HG03571 (cell line): ENCODE measurements around the gene CD163L1.
"Not testable (repeated sequence)": the region's sequence is repeated elsewhere in the genome, so short reads cannot be mapped to it uniquely, and the experiment has no call there.

ENCODE experiments used
- ATAC-seq: cut with Tn5 transposase; IDR thresholded peaks from one replicate; pipeline ENCODE4 v1.9.1; 2021; ENCODE audit not compliant: unreplicated experiment

Gene CD163L1

DNA sequence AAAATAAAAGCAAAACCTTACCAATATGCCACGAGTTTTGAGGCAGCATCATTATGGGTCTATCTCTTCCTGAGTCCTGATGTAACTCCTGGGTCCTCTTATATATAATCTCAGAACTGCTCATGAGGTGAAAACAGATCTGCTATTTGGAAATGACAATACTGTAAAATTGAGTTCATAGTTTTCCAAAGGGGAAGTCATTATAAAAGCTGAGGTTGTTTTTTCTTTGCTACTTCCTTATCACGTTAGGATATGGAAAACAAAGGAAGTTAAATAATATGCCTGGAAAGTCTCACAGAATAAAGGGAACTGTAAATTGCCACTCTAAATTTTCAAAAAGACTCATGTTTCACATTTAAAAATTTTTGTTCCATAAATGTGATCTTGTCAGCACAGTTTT is at the start of gene CD163L1:
CD163L1 (minus strand) TSS at position 78 of the 400 bp plus-strand sequence; CDS start at position 52, 26 bp downstream.
- ATAC-seq = no peak

DNA sequence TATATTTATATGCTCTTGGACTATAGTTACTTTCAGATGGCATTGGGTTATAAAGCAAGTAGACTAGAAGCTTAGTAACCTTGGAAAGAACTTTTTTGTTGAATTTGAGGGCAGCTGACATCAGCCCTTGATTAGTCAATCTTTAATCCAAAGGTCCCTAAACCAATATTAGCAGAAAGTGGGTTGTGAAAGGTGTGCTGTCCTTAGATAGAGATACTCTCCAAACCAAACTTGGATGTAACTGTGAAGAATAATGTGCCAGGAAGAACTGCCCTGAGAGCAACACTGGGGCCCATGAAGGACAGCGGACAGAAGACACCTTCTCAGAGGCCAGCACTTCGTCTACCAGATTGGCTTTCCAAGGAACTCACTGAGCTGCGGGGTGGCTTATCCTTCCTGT is 49.1 kb upstream of the CD163L1 start:
- ATAC-seq = no peak

DNA sequence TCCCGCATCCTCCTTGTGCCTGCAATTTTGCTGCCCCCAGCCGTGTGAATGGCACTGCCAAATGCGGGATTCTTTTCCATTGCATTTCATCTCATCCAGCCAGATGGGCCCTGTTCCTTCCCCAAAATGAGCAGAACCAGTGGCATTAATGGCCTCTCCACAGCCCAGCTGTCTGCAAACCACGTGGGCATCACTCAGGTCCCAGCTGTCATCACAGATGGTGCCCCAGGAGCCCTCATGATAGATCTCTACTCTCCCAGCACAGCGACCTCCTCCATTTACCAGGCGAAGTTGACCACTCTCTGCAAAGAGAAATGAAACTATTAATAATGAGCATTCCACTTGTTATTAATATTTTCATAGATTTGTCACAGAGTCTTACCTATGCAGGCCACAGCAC is 42.6 kb upstream of the CD163L1 start:
- ATAC-seq = no peak

DNA sequence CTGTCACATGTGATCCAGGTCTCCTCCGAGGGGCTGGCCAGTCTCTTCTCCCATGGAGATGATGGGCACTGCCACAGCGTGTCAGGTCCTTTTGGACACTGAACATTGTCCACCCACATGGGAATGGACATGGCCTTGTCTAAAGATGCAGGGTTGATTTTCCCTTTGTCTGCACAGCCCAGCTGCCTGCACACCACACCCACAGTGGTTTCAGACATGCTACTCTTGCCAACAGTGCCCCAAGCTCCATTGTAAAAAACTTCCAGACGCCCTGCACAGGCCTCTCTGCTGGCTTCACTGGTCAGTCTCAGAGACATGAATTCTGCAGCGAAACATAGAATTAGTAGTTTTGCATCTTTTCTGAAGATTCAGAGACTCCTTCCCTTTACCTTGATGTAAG is 41.1 kb upstream of the CD163L1 start:
- ATAC-seq = no peak

DNA sequence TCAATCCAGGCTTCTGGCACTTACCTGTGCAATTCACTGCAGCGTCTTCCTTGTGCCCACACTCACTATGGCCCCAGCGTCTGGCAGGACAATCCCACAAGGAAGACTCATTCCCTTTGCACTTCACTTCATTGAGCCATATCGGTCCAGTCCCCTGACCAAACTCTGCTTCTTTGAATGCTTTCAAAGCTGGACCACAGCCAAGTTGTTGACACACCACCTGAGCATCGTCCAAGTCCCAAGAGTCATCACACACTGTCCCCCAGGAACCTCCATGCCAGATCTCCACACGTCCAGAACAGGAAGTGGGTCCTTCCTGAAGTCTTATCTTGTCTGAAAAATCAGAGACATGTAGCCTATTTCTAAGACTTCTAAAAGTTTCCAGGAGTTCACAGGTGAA is 39.4 kb upstream of the CD163L1 start:
- ATAC-seq = no peak

DNA sequence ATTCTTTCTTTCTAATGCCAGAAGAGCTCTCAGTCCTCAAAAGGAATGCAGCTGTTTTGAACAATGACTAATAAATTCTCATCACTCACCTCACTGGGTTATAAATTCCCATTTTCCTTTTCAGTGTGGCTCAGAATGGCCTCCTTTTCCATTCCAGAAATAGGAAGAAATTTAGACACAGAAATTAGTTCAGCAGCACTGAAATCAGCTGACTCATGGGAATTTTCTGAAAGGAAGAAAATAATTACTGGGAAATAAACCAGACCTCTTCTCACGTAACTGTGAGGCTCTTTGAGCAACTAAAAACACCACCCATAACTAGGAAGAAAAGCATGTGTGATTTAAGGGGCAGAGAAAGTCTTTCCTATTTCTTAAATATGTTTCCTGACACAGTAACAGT is 35.8 kb upstream of the CD163L1 start:
- ATAC-seq = no peak

DNA sequence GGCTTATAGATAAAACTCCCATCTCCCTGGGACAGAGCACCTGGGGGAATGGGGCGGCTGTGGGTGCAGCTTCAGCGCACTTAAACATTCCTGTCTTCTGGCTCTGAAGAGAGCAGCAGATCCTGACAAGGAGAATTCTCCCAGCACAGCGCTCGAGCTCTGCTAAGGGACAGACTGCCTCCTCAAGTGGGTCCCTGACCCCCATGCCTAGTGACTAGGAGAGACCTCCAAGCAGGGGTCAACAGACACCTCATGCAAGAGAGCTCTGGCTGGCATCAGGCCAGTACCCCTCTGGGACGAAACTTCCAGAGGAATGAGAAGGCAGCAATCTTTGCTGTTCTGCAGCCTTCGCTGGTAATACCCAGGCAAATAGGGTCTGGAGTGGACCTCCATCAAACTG is 28.1 kb upstream of the CD163L1 start:
- ATAC-seq = no peak

DNA sequence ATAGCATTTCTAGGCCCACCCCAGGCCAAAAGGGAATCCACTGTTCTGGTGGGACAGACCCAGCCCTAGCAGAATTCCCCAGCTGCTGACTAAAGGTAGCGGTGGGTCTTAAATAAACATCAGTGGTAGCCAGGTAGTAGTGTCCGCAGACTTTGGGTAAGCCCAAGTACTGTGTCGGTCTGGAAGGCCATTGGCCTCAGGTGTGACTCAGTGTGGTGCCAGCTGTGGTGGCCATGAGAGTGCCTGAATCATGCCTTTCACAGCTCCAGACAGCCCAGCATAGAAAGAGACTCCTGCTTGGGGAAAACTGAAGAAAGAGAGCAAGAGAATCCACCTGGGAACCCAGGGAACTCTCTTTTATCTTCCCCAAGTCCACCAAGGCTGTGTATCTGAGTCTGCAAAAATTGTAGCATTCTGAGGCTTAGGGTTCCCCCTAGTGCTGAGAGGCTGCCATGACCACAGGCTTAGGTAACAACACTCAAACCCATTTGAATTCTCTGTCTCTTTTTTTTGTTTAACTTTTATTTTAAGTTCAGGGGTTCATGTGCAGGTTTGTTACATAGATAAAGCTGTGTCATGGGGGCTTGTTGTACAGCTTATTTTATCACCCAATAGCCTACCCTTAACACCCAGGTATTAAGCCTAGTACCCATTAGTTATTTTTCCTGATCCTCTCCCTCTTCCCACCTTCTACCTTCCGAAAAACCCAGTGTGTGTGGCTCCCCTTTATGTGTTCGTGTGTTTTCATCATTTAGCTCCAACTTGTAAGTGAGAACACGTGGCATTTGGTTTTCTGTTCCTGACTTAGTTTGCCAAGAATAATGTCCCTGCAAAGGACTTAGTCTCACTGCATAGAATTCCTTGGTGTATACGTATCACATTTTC is 16.7 kb upstream of the CD163L1 start:
- ATAC-seq = no peak

DNA sequence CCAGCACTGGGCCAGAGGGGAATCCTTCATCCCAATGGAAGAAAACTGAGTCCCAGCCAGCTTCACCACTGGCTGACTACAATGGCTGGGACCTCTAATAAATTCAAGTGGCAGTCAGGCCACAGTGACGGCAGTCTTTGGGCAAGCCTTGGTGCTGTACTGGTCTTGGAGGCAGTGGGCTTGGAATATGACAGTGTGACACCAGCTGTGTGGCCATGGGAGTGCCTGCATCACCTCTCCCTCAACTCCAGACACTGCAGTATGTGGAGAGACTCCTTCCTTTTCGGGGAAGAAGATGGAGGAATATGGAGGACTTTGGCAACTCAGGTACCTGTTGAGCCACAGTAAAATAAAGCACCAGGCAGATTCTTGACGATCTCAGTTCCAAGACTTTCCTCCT is 16.0 kb upstream of the CD163L1 start:
- ATAC-seq = no peak

DNA sequence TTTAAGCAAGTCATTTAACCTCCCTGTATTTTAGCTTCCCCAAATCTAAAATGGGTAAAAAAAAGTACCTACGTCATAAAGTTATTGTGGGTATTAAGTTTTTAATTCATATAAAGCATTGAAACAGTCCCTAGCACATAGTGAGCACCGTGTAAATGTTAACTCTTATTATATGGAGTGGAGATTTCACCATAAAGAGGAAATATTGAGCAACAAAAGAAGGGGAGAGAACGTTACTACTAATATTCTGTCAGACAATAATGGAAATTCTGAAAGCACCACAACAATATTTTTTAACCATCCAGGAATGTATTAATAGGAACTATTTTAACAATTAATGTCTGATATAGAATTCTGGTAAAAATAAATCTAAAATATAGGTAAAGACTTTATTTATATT is 7.8 kb upstream of the CD163L1 start:
- no peak for ATAC-seq

DNA sequence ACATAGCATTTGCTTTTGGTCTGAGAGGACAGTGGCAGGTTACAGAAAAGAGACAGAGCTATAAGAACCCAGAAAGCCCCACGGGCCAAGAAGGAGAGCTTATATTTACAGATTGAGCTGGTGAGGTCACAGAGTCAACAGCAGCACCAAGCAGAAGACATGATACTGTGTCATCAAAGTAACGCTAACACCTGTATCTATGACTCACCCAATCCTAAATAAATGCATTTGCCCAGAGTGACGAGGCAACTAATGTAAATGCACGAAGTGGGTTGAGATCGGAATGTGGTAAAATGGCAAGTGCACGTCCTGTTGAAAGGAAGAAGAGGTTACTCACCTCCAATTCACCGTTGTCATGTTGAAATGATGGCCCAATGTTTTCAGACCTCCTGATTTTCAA is 6.7 kb upstream of the CD163L1 start:
- no peak for ATAC-seq

DNA sequence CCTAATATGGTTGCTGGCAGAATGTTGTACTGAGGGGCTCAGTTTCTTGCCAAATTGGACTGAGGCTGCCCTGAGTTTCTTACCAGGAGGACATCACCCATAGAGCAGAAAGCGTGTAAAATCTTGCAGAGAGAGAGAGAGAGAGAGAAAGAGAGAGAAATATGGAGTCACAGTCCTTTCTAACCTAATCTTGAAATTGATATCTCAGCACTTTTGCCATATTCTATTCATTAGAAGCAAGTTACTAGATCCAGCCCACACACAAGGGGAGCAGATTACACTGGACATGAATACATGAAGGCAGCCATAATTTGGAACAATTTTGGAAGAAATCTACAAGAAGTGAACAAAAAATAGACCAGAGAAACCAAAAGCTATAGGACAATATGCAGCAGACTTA is 4.1 kb upstream of the CD163L1 start:
- no peak for ATAC-seq

DNA sequence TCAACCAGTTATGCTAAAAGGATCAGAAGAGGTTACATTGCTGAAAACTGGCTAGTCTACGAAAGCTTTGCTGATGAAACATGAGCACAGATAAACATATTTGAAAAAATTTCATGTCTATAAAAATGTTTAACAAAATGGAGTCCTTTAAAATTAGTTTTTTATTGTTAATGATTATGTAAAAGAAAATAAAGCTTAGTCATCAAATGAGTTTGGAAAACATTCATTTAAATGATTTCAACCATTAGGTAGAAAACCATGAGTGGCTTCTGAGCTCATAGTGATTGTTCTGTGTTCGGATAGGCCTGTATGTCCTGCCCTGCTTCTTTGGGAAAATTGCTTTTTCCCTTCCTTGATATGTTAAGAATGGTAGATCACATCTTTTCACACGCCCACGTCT is 584 bp upstream of the CD163L1 start:
- ATAC-seq = no peak

DNA sequence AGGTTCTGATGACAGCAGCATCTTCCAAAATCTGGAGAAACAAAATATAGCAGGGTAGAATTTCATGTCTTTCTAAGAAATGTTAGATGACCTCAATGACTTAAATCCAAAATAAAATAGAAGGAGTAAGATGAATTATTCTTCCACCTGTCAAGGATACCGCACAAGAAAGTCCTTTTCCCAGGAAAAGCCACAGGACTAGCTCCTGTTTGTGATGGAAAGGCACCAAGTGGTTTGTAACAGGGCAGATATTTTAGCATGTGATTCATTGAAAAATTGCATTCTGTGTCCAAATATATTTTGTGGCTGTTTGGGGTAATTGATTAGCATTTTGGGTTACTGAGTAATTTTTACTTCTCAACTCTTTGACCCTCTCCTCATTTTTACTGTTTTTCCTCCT is 2.7 kb downstream of the CD163L1 start:
- no peak for ATAC-seq

DNA sequence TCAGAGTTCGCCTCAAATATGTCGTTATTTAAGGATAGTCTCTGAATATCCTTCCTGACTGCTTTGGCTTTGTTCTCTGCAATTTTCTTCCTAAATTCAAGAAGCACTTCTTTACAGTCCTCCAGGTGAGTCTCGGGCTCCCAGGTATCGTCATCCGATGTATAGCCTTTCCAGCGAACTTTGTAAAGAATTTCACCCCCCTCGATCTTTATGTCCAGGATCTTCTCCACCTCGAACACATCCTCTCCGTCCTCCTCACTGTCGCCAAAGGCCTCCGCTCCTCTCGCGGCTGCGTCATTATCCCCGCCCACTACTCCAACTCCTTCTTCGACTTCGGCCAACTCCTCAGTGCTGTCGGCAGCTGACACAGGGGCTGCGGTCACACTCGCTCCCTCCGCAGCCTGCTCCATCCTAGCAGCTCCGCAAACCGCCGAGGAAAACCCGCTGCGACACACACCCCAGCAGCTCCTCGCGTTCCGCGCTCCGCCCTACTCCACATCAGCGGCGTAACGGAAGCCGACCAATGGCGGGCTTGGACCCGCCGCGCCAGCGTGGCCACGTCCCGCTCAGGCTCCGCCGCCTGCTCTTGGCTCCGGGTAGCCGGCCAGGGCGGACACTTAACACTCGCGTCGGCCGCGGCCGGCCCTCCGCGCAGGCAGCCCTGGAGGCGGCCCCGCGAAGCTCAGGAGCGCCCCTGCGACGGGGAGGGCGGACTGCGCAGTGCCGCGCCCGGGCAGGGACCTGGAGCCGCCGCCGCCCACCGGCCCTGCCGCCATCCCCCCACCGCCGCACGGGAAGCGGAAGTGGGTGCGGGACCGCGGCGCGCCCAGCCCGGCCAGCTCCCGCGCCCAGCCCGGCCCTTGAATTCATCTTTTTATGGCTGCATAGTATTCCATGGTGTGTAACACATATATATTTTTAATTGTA is 4.1 kb downstream of the CD163L1 start:
- ATAC-seq = no peak

DNA sequence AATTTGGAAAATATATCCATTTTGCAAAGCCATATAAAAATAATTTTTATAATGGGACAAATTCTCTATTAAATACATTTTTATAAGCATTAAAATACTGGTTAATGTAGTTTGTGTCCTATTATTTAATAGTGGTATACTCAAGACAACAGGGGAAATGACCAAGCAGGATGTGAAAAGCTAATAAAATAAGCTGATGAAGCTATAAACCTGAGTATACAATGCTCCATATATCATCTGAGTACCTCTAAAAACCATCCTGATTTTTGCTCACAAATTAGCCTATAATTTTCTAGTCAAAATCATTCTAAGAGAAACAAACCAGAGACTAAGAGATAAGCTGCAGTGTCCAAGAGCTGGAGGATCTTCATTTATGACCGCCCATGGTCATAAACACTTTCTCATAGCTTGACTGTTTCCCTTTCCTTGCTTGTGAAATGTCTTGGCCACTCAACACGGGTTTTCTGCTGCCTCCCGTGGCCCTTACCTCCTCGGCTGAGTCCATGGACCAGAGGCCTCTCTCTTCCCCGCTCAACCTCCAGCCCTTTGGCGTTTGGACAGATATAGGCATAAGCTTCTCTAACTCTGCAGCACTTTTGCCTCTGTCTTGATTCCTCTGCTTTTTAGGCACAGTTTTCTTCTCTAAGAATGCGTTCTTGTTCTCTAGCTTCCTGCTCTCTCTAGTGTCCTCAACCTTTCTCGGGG is 5.5 kb downstream of the CD163L1 start:
- not testable (repeated sequence) for ATAC-seq

DNA sequence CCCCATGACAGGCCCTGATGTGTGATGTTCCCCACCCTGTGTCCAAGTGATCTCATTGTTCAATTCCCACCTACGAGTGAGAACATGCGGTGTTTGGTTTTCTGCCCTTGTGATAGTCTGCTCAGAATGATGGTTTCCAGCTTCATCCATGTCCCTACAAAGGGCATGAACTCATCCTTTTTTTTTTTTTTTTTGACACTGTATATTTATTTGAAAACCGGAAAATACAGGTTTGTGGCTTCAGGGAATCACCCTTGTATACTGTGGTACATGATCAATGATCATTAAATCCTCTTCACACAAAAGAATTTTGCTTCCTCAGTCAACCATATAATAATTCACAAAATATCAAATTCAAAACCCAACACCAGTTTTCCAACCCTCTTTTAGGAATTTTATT is 6.5 kb downstream of the CD163L1 start:
- ATAC-seq = not testable (repeated sequence)

DNA sequence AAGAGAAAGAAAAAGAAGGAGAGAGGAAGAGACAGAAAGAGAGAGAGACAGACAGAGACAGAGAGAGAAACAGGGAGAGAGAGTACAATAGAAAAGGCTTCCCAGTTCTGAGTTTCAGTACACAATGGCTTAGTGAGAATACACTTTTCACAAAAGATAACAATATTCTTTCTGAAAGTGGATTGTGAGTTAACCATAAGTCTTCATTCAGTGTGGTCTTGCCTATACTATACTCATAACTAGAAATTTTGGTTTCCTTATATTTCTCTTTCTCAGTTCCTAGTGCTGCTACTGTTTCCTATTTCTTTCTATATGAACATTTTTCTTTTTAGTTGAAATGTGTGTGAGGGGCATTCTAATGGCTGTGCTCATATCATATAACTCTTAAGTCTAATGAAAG is 9.3 kb downstream of the CD163L1 start:
- no peak for ATAC-seq

DNA sequence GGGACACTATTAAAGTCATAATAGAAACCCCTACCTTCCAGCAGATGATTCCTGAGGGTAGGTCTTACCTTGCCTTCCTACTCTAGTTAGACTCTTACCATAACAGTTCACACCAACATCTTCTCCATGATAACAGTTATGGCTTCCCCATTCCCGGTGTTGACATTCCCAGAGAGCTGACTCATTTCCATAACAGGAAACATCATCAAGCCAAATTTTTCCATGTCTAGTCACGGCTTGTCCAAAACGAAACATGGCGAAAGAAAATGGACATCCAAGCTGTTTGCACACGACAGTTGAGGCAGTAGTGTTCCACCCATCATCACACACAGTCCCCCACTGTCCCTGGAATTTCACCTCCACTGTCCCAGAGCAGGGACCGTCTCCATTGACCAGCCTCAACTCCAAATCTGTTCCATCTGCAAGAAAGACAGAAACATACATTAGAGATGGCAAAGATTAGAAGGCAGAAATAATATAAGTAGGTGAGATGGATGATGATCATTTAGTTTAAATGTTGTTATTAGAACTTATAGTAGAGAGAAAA is 10.6 kb downstream of the CD163L1 start:
- no peak for ATAC-seq

DNA sequence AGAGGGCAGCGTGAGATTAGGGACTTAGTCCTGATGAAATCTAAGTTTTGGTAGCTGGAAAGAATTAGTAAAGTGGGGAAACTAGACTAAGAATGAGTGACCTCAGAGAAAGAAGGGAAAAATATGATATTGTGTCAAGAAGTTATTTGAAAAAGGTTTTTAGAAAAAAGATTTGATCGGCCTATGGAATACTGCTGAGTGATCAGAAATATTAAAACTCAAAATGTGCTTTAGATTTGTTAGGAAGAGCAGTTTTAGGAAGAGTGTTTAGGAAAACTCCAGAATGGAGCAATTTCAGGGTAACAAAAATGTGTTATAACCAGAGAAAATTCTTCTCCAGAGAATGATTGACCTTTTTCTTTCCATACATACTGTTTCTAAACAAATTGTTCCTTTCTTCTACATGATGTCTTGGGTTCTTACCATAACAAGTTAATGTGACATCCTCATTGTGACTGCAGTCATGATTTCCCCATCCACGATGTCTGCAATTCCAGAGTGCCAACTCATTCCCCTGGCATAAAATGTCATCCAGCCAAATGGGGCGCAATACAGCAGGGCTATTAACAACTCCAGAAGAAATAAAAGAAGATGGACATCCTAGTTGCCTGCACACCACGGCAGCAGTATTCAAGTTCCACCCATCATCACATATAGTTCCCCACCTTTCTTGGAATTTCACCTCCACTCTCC is 11.8 kb downstream of the CD163L1 start:
- no peak for ATAC-seq
